GM23248 (cell line): ENCODE results near the gene RDH11.

Experiments used
- EZH2 ChIP-seq: fragments of 200-600 bp; sonication (generic); IDR thresholded peaks from 2 replicates; pipeline ENCODE4 v1.6.1; 2018; ENCODE audit warnings: antibody characterized with exemption, mild to moderate bottlenecking; ENCODE audit not compliant: insufficient read depth, poor library complexity, severe bottlenecking
- EZH2phosphoT487 ChIP-seq: fragments of 200-600 bp; sonication (generic); IDR thresholded peaks from 2 replicates; pipeline ENCODE4 v1.6.1; 2018; ENCODE audit warnings: antibody characterized with exemption, moderate library complexity, mild to moderate bottlenecking, low read depth; ENCODE audit not compliant: insufficient read depth

GRCh38 chr14:67727361-67727760, 31.8 kb upstream of the RDH11 start:
- no peak for TF ChIP-seq EZH2
- TF ChIP-seq EZH2phosphoT487 = no peak
